Heart right ventricle (tissue), 16 donors: ENCODE measurements around the gene GRID2IP. TPM values are rescaled to one million over a fixed set of nuclear protein-coding genes. Genes with fewer than 3 reads are reported as not detected.

Experiments used
- ATAC-seq, 8 donors: fragments of 200-7000 bp; cut with Tn5 transposase; one replicate each; pipeline ENCODE4 v1.9.1; 2020; ENCODE audit warnings: mild to moderate bottlenecking in 8 of 8, moderate library complexity in 8 of 8, moderate number of reproducible peaks in 1 of 8
- DNase-seq, 2 donors: peaks; one replicate each; pipeline ENCODE4 v3.0.0-alpha.2; 2020
- H3K27ac ChIP-seq, 10 donors: fragments of 200-600 bp; sonication (generic) in 2 of 10; one replicate each; pipeline versions ENCODE4 v1.5.0 to v1.8.0; 2020 to 2022; ENCODE audit warnings: mild to moderate bottlenecking in 3 of 10
- H3K27me3 ChIP-seq, 7 donors: fragments of 200-600 bp; one replicate each; pipeline ENCODE4 v1.8.0; 2021 to 2022; ENCODE audit warnings: mild to moderate bottlenecking in 2 of 7
- H3K36me3 ChIP-seq, 9 donors: fragments of 200-600 bp; sonication (generic) in 1 of 9; one replicate each; pipeline versions ENCODE4 v1.5.0 to v1.8.0; 2020 to 2022; ENCODE audit warnings: mild to moderate bottlenecking in 2 of 9
- H3K4me1 ChIP-seq, 9 donors: fragments of 200-600 bp; sonication (generic) in 1 of 9; one replicate each; pipeline versions ENCODE4 v1.5.0 to v1.8.0; 2020 to 2022; ENCODE audit warnings: mild to moderate bottlenecking in 4 of 9
- H3K4me3 ChIP-seq, 10 donors: fragments of 200-600 bp; sonication (generic) in 2 of 10; one replicate each; pipeline versions ENCODE4 v1.5.0 to v1.8.0; 2020 to 2022; ENCODE audit warnings: mild to moderate bottlenecking in 7 of 10, moderate library complexity in 2 of 10
- H3K9me3 ChIP-seq, 11 donors: fragments of 200-600 bp in 10 of 11; sonication (generic) in 2 of 11; one replicate each; pipeline versions ENCODE4 v1.5.0 to v1.8.0; 2013 to 2022; ENCODE audit warnings: mild to moderate bottlenecking in 2 of 11, control low read depth in 1 of 11, moderate library complexity in 1 of 11
- WGBS, 2 donors: extraction: QIAGEN DNeasy Blood & Tissue Kit; methylation state at CpG; one replicate each; pipeline ENCODE4 v1.1.7; 2013; ENCODE audit warnings: inconsistent platforms in 1 of 2; 5-methylcytosine and 5-hydroxymethylcytosine counted together
- intact Hi-C, 10 donors: fragments of 100-400 bp; cut with DNase I; formaldehyde crosslinking; loops; one replicate each; pipeline versions ENCODE4 v1.11.1 to v1.14.2; 2022
- polyA plus RNA-seq, 2 donors: library from polyadenylated mRNA; stranded (reverse); fragments of 200-250 nt; gene quantifications; one replicate each; pipeline ENCODE4 v1.2.3, GENCODE V29; 2013
- total RNA-seq, 10 donors: library from RNA; stranded (reverse); fragmentation: NEBNext Ultra II Directional in 3 of 10; extraction: Animal tissue kit (Norgen Biotek cat#: 25700) in 3 of 10; gene quantifications; one replicate each; pipeline versions ENCODE4 v1.2.1 to v1.2.4, GENCODE V29; 2021 to 2023
- TF ChIP-seq, protein P1 (sequence below), 9 donors: fragments of 200-600 bp; sonication (generic) in 2 of 9; IDR thresholded peaks; one replicate each; pipeline versions ENCODE4 v1.5.0 to v1.8.0; 2021 to 2022; ENCODE audit warnings: antibody characterized with exemption in 9 of 9, mild to moderate bottlenecking in 5 of 9, moderate library complexity in 1 of 9
- donor health status: Arrhythmogenic right ventricular cardiomyopathy.
- donor health status: ischemic (EF 13 %, LVEDD 7.1; RV severe dilation, severe dysfunction).
- donor health status: healthy with polysubstance abuse.
- donor health status: DM: no; HTN: yes; CAD: no.
- donor health status: DM: no; HTN: no; CAD: no.
- donor health status: ischemic (EF 25% LVEDD 6.9; RV normal size, moderate dysfunction).
- donor health status: ischemic (EF 25% LVEDD 5.7; RV mildly dilated, moderate dysfunction).
- donor health status: healthy.
- donor health status: DM: yes; HTN: yes; CAD: no.
- donor health status: Ischemic cardiomyopathy.
- donor health status: ischemic (EF 35%, LVEDD 5.7; RV mildly dilated, moderate dysfunction).
- donor health status: nonischemic (EF 11% LVEDD 7.7; RV severe dilation, severe dysfunction).
- donor health status: DM: yes; HTN: yes; CAD: no.
- donor health status: PGD.
- donor health status: ischemic (EF 29% LVEDD 5.4; RV normal size, mild dysfunction).
- donor health status: nonischemic (EF 23%, LVEDD 6.1; RV moderate dilation, normal function).

The GRID2IP gene
- total and polyA plus RNA-seq, 12 donors, result 0.01 to 0.15 (median 0.11) TPM; not detected in 9

DNA sequence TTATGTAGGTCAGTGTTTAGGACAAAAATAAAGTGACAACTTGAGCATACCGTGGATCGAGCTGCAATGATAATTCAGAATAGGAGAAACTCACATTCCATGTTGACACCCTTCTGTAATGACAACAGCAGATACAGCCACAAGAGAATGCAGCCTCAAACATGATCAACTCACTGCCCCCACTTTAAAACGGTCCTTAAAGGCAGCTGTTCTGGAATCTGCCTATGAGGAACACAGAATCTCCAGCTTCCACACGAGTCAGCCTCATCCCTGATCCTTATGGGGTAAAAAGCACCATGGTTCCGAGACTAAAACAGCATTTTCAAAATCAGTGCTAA lies 71.0 kb downstream of the GRID2IP start:
- TF ChIP-seq, protein P1, sequence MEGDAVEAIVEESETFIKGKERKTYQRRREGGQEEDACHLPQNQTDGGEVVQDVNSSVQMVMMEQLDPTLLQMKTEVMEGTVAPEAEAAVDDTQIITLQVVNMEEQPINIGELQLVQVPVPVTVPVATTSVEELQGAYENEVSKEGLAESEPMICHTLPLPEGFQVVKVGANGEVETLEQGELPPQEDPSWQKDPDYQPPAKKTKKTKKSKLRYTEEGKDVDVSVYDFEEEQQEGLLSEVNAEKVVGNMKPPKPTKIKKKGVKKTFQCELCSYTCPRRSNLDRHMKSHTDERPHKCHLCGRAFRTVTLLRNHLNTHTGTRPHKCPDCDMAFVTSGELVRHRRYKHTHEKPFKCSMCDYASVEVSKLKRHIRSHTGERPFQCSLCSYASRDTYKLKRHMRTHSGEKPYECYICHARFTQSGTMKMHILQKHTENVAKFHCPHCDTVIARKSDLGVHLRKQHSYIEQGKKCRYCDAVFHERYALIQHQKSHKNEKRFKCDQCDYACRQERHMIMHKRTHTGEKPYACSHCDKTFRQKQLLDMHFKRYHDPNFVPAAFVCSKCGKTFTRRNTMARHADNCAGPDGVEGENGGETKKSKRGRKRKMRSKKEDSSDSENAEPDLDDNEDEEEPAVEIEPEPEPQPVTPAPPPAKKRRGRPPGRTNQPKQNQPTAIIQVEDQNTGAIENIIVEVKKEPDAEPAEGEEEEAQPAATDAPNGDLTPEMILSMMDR (IDR thresholded peaks at IDR 0.05), result no peak
- H3K27me3 ChIP-seq, result no peaks in the 10 kb centered on the region
- DNase-seq, result no peak
- peaks cover 7 to 76% (median 65%) of the 10 kb centered on the region in 9 donors for H3K4me1 ChIP-seq
- ATAC-seq, result no peak
- no peaks in the 10 kb centered on the region for H3K9me3 ChIP-seq
- peak overlapping the region in 6 of 10 donors; percentile 22 to 55 (median 42) for H3K27ac ChIP-seq
- H3K36me3 ChIP-seq, result peaks cover 0 to 55% (median 0%) of the 10 kb centered on the region in 9 donors
- intact Hi-C loops, result no loop called here
- peak overlapping the region in 3 of 10 donors; percentile 11 to 20 (median 17) for H3K4me3 ChIP-seq
- WGBS, 2 donors, result 25 to 37% methylated on average over 5 of the region's 5 CpGs

DNA sequence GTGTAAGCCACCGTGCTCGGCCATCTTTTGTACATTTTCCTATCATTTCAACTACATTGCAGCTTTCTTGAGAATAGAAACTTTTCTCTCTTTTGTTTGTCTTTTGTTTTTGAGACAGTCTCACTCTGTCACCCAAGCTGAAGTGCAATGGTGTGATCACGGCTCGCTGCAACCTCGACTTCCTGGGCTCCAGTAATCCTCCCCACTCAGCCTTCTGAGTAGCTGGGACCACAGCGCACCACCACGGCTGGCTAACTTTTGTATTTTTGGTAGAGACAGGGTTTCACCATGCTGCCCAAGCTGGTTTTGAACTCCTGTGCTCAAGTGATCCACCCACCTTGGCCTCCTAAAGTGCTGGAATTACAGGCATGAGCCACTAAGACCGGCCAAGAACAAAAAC lies 72.2 kb downstream of the GRID2IP start:
- H3K27me3 ChIP-seq, result no peaks in the 10 kb centered on the region
- ATAC-seq (no peak), DNase-seq (no peak)
- no peak overlapping the region for H3K4me3 ChIP-seq
- no peaks in the 10 kb centered on the region for H3K9me3 ChIP-seq
- TF ChIP-seq, protein P1 (IDR thresholded peaks at IDR 0.05), result no peak
- intact Hi-C loops, result no loop called here
- peaks cover 0 to 67% (median 0%) of the 10 kb centered on the region in 9 donors for H3K36me3 ChIP-seq
- 91 to 94% methylated on average over 8 of the region's 8 CpGs for WGBS, 2 donors
- peaks cover 7 to 75% (median 63%) of the 10 kb centered on the region in 9 donors for H3K4me1 ChIP-seq
- H3K27ac ChIP-seq, result peak overlapping the region in 1 of 10 donors; percentile 47

DNA sequence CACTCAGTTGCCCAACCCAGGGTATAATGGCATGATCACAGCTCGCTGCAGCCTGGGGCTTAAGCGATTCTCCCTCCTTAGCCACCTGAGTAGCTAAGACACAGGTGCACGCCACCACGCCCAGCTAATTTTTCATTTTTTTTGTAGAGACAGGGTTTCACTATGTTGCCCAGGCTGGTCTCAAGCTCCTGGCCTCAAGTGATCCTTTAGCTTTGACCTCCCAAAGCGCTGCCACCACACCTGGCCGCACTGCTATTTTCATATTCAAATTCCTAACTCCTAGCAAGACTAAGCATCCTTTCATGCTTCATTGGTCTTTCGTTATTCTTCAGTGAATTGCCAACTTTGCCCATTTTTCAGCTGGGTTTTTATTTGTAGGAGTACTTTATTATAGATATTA lies 73.1 kb downstream of the GRID2IP start:
- WGBS, 2 donors, result 95 to 96% methylated on average over 7 of the region's 7 CpGs
- H3K9me3 ChIP-seq, result no peaks in the 10 kb centered on the region
- no peak for DNase-seq
- H3K36me3 ChIP-seq, result peaks cover 0 to 76% (median 0%) of the 10 kb centered on the region in 9 donors
- TF ChIP-seq, protein P1 (IDR thresholded peaks at IDR 0.05), result no peak
- H3K27ac ChIP-seq, result no peak overlapping the region
- H3K4me3 ChIP-seq, result no peak overlapping the region
- intact Hi-C loops, result no loop called here
- H3K27me3 ChIP-seq, result no peaks in the 10 kb centered on the region
- peaks cover 7 to 75% (median 63%) of the 10 kb centered on the region in 9 donors for H3K4me1 ChIP-seq
- no peak for ATAC-seq

DNA sequence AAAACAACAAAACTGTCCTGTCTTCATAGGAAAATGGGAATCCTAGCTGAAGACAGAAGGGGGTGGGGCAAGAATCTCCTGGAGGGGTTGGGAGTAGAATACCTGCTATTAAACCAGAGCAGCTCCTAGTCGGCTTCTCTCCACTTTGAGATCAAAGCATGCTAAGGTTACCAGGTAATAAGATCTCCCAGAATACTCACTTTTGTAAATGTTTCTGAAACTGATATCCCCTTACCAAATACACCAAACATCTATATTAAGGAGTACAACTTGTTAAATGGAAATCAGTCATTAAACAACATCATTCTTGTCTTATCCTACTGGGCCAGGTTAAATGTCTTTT lies 74.0 kb downstream of the GRID2IP start:
- Histone ChIP-seq H3K27me3 (no peaks in the 10 kb centered on the region), H3K36me3 (peaks cover 0 to 83% (median 0%) of the 10 kb centered on the region in 9 donors), H3K4me1 (peaks cover 5 to 66% (median 54%) of the 10 kb centered on the region in 9 donors), H3K4me3 (no peak overlapping the region), H3K27ac (no peak overlapping the region), H3K9me3 (no peaks in the 10 kb centered on the region)
- ATAC-seq, result no peak
- intact Hi-C loops, result no loop called here
- DNase-seq, result no peak
- WGBS, 2 donors, result 63 to 75% methylated on average over 1 of the region's 1 CpG
- TF ChIP-seq, protein P1 (IDR thresholded peaks at IDR 0.05), result no peak
